Measurements from ENCODE around the gene CCDC92. TPM values are rescaled to one million over a fixed set of nuclear protein-coding genes. Genes with fewer than 3 reads are reported as not detected.

The CCDC92 gene
- polyA plus RNA-seq, 1 donor from 2014 or later = 11.3 TPM

DNA sequence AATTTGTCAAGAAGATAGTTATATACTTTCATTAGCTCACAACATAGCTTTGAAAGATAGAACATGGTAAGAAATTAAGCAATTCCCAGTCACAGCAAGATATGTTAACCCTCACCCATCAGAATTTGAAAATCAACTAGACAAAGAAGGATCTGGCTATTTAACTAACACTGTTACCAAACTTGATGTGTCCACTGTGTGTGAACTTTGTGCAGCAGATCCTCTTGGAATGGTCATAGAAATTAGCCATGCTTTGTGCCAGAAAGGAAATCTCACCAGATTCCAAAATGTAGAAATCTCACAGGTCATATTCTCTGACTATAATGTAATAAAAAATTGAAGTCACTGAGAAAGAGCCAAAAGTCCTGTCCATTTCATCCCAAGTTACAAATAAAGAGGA, 46.5 kb upstream of the CCDC92 start:
- Histone ChIP-seq H3K9me2 (ENCODE audit: insufficient read depth, low read length) (no peaks in the 10 kb centered on the region), H3K79me2 (replicated peaks; ENCODE audit: insufficient read depth, low read length) (no peaks in the 10 kb centered on the region), H3K4me2 (ENCODE audit: low read length) (no peak overlapping the region), H3K36me3 (ENCODE audit: insufficient read depth, low read length) (peaks cover 3% of the 10 kb centered on the region), H4K20me1 (ENCODE audit: insufficient read depth) (no peaks in the 10 kb centered on the region), H2AFZ (ENCODE audit: low read depth, low read length) (no peak overlapping the region), H3K27me3 (ENCODE audit: insufficient read depth, low read depth, low read length) (no peaks in the 10 kb centered on the region), H3K27ac (ENCODE audit: low read length) (no peak overlapping the region), H3K4me3 (ENCODE audit: low read length) (no peak overlapping the region), H3F3A (ENCODE audit: insufficient read depth, low read length, poor library complexity, severe bottlenecking) (no peaks in the 10 kb centered on the region), H3K9me3 (ENCODE audit: low read length) (no peaks in the 10 kb centered on the region), H3K9ac (ENCODE audit: low read length) (no peak overlapping the region)
- no peak for TF ChIP-seq EZH2 (IDR thresholded peaks at IDR 0.05; ENCODE audit: borderline replicate concordance, insufficient read depth, low read length, poor library complexity, severe bottlenecking)
- TF ChIP-seq, protein P1, sequence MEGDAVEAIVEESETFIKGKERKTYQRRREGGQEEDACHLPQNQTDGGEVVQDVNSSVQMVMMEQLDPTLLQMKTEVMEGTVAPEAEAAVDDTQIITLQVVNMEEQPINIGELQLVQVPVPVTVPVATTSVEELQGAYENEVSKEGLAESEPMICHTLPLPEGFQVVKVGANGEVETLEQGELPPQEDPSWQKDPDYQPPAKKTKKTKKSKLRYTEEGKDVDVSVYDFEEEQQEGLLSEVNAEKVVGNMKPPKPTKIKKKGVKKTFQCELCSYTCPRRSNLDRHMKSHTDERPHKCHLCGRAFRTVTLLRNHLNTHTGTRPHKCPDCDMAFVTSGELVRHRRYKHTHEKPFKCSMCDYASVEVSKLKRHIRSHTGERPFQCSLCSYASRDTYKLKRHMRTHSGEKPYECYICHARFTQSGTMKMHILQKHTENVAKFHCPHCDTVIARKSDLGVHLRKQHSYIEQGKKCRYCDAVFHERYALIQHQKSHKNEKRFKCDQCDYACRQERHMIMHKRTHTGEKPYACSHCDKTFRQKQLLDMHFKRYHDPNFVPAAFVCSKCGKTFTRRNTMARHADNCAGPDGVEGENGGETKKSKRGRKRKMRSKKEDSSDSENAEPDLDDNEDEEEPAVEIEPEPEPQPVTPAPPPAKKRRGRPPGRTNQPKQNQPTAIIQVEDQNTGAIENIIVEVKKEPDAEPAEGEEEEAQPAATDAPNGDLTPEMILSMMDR (IDR thresholded peaks at IDR 0.05; ENCODE audit: poor library complexity, severe bottlenecking) = no peak

- peaks cover 3% of the 10 kb centered on the region for H3K36me3 ChIP-seq (ENCODE audit: insufficient read depth, low read length)
- no peak overlapping the region for H3K4me3 ChIP-seq (ENCODE audit: low read length)
- H4K20me1 ChIP-seq (ENCODE audit: insufficient read depth) = no peaks in the 10 kb centered on the region
- no peaks in the 10 kb centered on the region for H3K9me3 ChIP-seq (ENCODE audit: low read length)
- H3K9ac ChIP-seq (ENCODE audit: low read length) = no peak overlapping the region
- H2AFZ ChIP-seq (ENCODE audit: low read depth, low read length) = no peak overlapping the region
- H3K27ac ChIP-seq (ENCODE audit: low read length) = no peak overlapping the region
- H3K27me3 ChIP-seq (ENCODE audit: insufficient read depth, low read depth, low read length) = no peaks in the 10 kb centered on the region
- H3K9me2 ChIP-seq (ENCODE audit: insufficient read depth, low read length) = no peaks in the 10 kb centered on the region
- H3K79me2 ChIP-seq (replicated peaks; ENCODE audit: insufficient read depth, low read length) = no peaks in the 10 kb centered on the region
- no peaks in the 10 kb centered on the region for H3F3A ChIP-seq (ENCODE audit: insufficient read depth, low read length, poor library complexity, severe bottlenecking)
- TF ChIP-seq TAF1 (IDR thresholded peaks at IDR 0.05; ENCODE audit: low read depth) = no peak
- TF ChIP-seq, protein P1 (IDR thresholded peaks at IDR 0.05; ENCODE audit: poor library complexity, severe bottlenecking) = no peak
- TF ChIP-seq EP300 (conservative IDR thresholded peaks at IDR 0.05; ENCODE audit: poor library complexity, severe bottlenecking) = no peak
- TF ChIP-seq SMC3 (conservative IDR thresholded peaks at IDR 0.05; ENCODE audit: poor library complexity) = no peak
- H3K4me2 ChIP-seq (ENCODE audit: low read length) = no peak overlapping the region
Observed at GRCh38 chr12:124018539-124018938, 45.9 kb upstream of the CCDC92 start.

DNA sequence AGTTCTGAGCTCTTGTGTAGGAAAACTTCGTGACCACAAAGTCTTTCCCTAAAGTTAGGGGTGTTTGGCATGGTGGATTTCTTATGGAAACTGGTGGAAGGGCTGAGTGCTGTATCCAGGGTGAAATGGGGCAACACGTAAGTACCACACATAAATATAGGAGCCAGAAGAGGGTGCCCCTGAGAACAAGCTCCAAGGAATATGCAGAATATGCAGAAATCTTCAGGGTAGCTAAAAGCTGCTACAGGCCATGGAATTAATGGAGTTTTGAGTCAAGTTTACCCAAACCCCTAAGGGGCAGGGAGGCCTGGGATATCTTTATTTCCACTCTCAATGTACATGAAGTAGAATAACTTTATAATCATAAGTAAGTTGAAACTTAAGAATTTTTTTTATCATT, 44.4 kb upstream of the CCDC92 start:
- Histone ChIP-seq H3K9ac (ENCODE audit: low read length) (no peak overlapping the region), H3K36me3 (ENCODE audit: insufficient read depth, low read length) (peaks cover 8% of the 10 kb centered on the region), H2AFZ (ENCODE audit: low read depth, low read length) (no peak overlapping the region), H3K27me3 (ENCODE audit: insufficient read depth, low read depth, low read length) (no peaks in the 10 kb centered on the region), H3K4me2 (ENCODE audit: low read length) (no peak overlapping the region), H3K4me3 (ENCODE audit: low read length) (no peak overlapping the region), H4K20me1 (ENCODE audit: insufficient read depth) (no peaks in the 10 kb centered on the region), H3K79me2 (replicated peaks; ENCODE audit: insufficient read depth, low read length) (no peaks in the 10 kb centered on the region), H3K27ac (ENCODE audit: low read length) (no peak overlapping the region), H3F3A (ENCODE audit: insufficient read depth, low read length, poor library complexity, severe bottlenecking) (no peaks in the 10 kb centered on the region), H3K9me3 (ENCODE audit: low read length) (no peaks in the 10 kb centered on the region), H3K9me2 (ENCODE audit: insufficient read depth, low read length) (no peaks in the 10 kb centered on the region)
- TF ChIP-seq EZH2 (IDR thresholded peaks at IDR 0.05; ENCODE audit: borderline replicate concordance, insufficient read depth, low read length, poor library complexity, severe bottlenecking) = no peak
- TF ChIP-seq POLR2AphosphoS5 (IDR thresholded peaks at IDR 0.05) = no peak
- TF ChIP-seq, protein P1 (IDR thresholded peaks at IDR 0.05; ENCODE audit: poor library complexity, severe bottlenecking) = no peak
- TF ChIP-seq, protein P2, sequence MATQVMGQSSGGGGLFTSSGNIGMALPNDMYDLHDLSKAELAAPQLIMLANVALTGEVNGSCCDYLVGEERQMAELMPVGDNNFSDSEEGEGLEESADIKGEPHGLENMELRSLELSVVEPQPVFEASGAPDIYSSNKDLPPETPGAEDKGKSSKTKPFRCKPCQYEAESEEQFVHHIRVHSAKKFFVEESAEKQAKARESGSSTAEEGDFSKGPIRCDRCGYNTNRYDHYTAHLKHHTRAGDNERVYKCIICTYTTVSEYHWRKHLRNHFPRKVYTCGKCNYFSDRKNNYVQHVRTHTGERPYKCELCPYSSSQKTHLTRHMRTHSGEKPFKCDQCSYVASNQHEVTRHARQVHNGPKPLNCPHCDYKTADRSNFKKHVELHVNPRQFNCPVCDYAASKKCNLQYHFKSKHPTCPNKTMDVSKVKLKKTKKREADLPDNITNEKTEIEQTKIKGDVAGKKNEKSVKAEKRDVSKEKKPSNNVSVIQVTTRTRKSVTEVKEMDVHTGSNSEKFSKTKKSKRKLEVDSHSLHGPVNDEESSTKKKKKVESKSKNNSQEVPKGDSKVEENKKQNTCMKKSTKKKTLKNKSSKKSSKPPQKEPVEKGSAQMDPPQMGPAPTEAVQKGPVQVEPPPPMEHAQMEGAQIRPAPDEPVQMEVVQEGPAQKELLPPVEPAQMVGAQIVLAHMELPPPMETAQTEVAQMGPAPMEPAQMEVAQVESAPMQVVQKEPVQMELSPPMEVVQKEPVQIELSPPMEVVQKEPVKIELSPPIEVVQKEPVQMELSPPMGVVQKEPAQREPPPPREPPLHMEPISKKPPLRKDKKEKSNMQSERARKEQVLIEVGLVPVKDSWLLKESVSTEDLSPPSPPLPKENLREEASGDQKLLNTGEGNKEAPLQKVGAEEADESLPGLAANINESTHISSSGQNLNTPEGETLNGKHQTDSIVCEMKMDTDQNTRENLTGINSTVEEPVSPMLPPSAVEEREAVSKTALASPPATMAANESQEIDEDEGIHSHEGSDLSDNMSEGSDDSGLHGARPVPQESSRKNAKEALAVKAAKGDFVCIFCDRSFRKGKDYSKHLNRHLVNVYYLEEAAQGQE (IDR thresholded peaks at IDR 0.05; ENCODE audit: borderline replicate concordance) = no peak
- no peak for TF ChIP-seq EP300 (conservative IDR thresholded peaks at IDR 0.05; ENCODE audit: poor library complexity, severe bottlenecking)
- no peak for TF ChIP-seq SMC3 (conservative IDR thresholded peaks at IDR 0.05; ENCODE audit: poor library complexity)
- no peak for TF ChIP-seq MXI1 (conservative IDR thresholded peaks at IDR 0.05; ENCODE audit: poor library complexity, severe bottlenecking)
- TF ChIP-seq RAD21 (conservative IDR thresholded peaks at IDR 0.05) = no peak
- TF ChIP-seq TAF1 (IDR thresholded peaks at IDR 0.05; ENCODE audit: low read depth) = no peak
